CD4-positive, alpha-beta T cell treated with Interferon alpha-2 for 1 hour (primary cell): Measurements from ENCODE around the gene CYB5R3.
"Not testable (repeated sequence)": the region's sequence is repeated elsewhere in the genome, so short reads cannot be mapped to it uniquely, and the experiment has no call there.

Experiments
- DNase-seq, 2 donors: peaks; one replicate each; pipeline ENCODE4 v3.0.0-alpha.2; 2020 to 2022

The CYB5R3 gene

GRCh38 chr22:42596336-42596735 lies 52.9 kb downstream of the CYB5R3 start:
- no peak for DNase-seq

- no peak for DNase-seq
These were observed 53.8 kb downstream of the CYB5R3 start for GRCh38 chr22:42595434-42595833.

- DNase-seq, result no peak
These were observed 57.2 kb downstream of the CYB5R3 start for GRCh38 chr22:42591987-42592386.

GRCh38 chr22:42587588-42588175 lies 61.5 kb downstream of the CYB5R3 start:
- no peak for DNase-seq

- DNase-seq, result no peak
These were observed 62.8 kb downstream of the CYB5R3 start for GRCh38 chr22:42586381-42586780.

GRCh38 chr22:42585096-42585495 lies 64.1 kb downstream of the CYB5R3 start:
- no peak for DNase-seq

GRCh38 chr22:42584364-42584940 lies 64.7 kb downstream of the CYB5R3 start:
- no peak for DNase-seq

GRCh38 chr22:42582987-42583386 lies 66.2 kb downstream of the CYB5R3 start:
- no peak for DNase-seq

GRCh38 chr22:42581762-42582716 lies 67.2 kb downstream of the CYB5R3 start:
- DNase-seq, result peak; percentile 68 to 81

GRCh38 chr22:42581194-42581761 lies 67.9 kb downstream of the CYB5R3 start:
- peak in 1 of 2 donors; percentile 3 for DNase-seq

GRCh38 chr22:42580040-42580439 lies 69.2 kb downstream of the CYB5R3 start:
- DNase-seq, result not testable (repeated sequence)

GRCh38 chr22:42577623-42578240 lies 71.5 kb downstream of the CYB5R3 start:
- DNase-seq, result no peak

GRCh38 chr22:42577141-42577540 lies 72.1 kb downstream of the CYB5R3 start:
- not testable (repeated sequence) for DNase-seq

- not testable (repeated sequence) for DNase-seq
These were observed 73.1 kb downstream of the CYB5R3 start for GRCh38 chr22:42575996-42576574.

GRCh38 chr22:42574468-42574867 lies 74.7 kb downstream of the CYB5R3 start:
- DNase-seq, result not testable (repeated sequence)

- not testable (repeated sequence) for DNase-seq
These were observed 75.1 kb downstream of the CYB5R3 start for GRCh38 chr22:42574046-42574445.

- DNase-seq, result not testable (repeated sequence)
These were observed 78.1 kb downstream of the CYB5R3 start for GRCh38 chr22:42571068-42571467.

- not testable (repeated sequence) for DNase-seq
These were observed 78.6 kb downstream of the CYB5R3 start for GRCh38 chr22:42570580-42570979.

- not testable (repeated sequence) for DNase-seq
These were observed 81.2 kb downstream of the CYB5R3 start for GRCh38 chr22:42567950-42568349.
